Measurements from ENCODE around the gene CTXND2. TPM values are rescaled to one million over a fixed set of nuclear protein-coding genes. Genes with fewer than 3 reads are reported as not detected.
"Not testable (repeated sequence)": the region's sequence is repeated elsewhere in the genome, so short reads cannot be mapped to it uniquely, and the experiment has no call there.

The CTXND2 gene
- total and polyA plus RNA-seq, 4 experiments from 2014 or later: not detected

DNA sequence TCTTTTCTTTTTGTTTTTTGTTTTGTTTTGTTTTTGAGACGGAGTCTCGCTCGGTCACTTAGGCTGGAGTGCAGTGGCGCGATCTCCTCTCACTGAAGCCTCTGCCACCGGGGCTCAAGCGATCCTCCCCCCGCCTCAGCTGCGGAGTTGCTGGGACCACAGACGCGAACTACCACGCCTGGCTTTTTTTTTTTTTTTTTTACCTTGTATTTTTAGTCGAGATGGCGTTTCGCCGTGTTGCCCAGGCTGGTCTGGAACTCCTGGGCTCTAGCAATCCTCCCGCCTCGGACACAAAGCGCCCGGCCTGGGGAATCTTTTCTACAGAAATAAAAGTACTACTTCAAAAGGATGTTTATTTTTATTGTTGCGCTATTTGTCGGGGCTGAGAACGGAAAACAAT lies 38.1 kb downstream of the CTXND2 start:
- H3K4me3 Mint-ChIP-seq: peak overlapping the region in 7 of 8 donors; percentile 94 to 96 (median 96)
- peaks cover 0 to 3% (median 0%) of the 10 kb centered on the region in 8 donors for H3K9me3 Mint-ChIP-seq
- Histone ChIP-seq H3K36me3 (ENCODE audit: insufficient read depth, low read length) (peaks cover 12% of the 10 kb centered on the region), H3K27me3 (ENCODE audit: insufficient read depth, low read length) (no peaks in the 10 kb centered on the region), H3K27ac (ENCODE audit: low read depth, low read length) (no peak overlapping the region), H3K4me1 (ENCODE audit: insufficient read depth, low read length) (peaks cover 22% of the 10 kb centered on the region), H3K4me3 (ENCODE audit: low read length in 2 of 2) (peak overlapping the region in 1 of 2 donors; percentile 97), H3K9me3 (ENCODE audit: control insufficient read depth in 1 of 2, low read length in 2 of 2) (no peaks in the 10 kb centered on the region)
- H3K27me3 Mint-ChIP-seq: no peaks in the 10 kb centered on the region
- peak in 1 of 5 donors; percentile 7 for DNase-seq
- CTCF ChIA-PET (ENCODE audit: partially characterized antibody): interaction anchor here (1.3 to 1.6 kb wide), 3 partner anchors 38 to 81 kb away, joined by 4 to 6 read pairs (median 4); partner anchors contain the start of genes CTXND2 and MINDY1
- intact Hi-C loops (cut with micrococcal nuclease): loop anchor here (10.0 kb wide), 1 partner anchor 160 kb away; the partner anchor contains the start of gene CTSS
- H3K4me1 Mint-ChIP-seq: peaks cover 18 to 38% (median 29%) of the 10 kb centered on the region in 4 donors
- peaks cover 26 to 37% of the 10 kb centered on the region in 2 donors for H3K36me3 Mint-ChIP-seq
- POLR2A ChIA-PET (ENCODE audit: partially characterized antibody): interaction anchor here (1.3 to 1.8 kb wide), 3 partner anchors 32 to 228 kb away, joined by 4 to 5 read pairs (median 4); partner anchors contain the start of gene GOLPH3L
- peak overlapping the region in 5 of 7 donors; percentile 30 to 97 (median 96) for H3K27ac Mint-ChIP-seq

- ChIA-PET CTCF (ENCODE audit: partially characterized antibody) (interaction anchor here (0.8 to 2.1 kb wide), 5 partner anchors 10 to 231 kb away, joined by 3 to 7 read pairs (median 4); partner anchors contain the start of genes CTXND2 and TNFAIP8L2), POLR2A (ENCODE audit: partially characterized antibody) (interaction anchor here (0.7 to 1.8 kb wide), 9 partner anchors 34 to 229 kb away, joined by 3 to 5 read pairs (median 3); partner anchors contain the start of genes ARNT, CDC42SE1, CTSS and GOLPH3L)
- intact Hi-C loops (cut with micrococcal nuclease): loop anchor here (1.0 to 10.0 kb wide), 4 partner anchors 48 to 297 kb away; partner anchors contain the start of genes CERS2, CTSS, ENSA and PRUNE1
- H3K27me3 ChIP-seq (ENCODE audit: insufficient read depth, low read length): no peaks in the 10 kb centered on the region
- H3K4me1 ChIP-seq (ENCODE audit: insufficient read depth, low read length): peaks cover 22% of the 10 kb centered on the region
- Mint-ChIP-seq H3K4me1 (peaks cover 18 to 38% (median 29%) of the 10 kb centered on the region in 4 donors), H3K27ac (peak within 1 kb of the TSS; percentile 96 to 98 (median 96)), H3K4me3 (peak within 1 kb of the TSS; percentile 94 to 96 (median 96)), H3K9me3 (peaks cover 0 to 6% (median under 1%) of the 10 kb centered on the region in 8 donors), H3K27me3 (no peaks in the 10 kb centered on the region), H3K36me3 (peaks cover 34 to 44% of the 10 kb centered on the region in 2 donors)
- no peaks in the 10 kb centered on the region for H3K9me3 ChIP-seq (ENCODE audit: control insufficient read depth in 1 of 2, low read length in 2 of 2)
- peak within 1 kb of the TSS; percentile 80 to 97 for H3K4me3 ChIP-seq (ENCODE audit: low read length in 2 of 2)
- peaks cover 20% of the 10 kb centered on the region for H3K36me3 ChIP-seq (ENCODE audit: insufficient read depth, low read length)
- peak within 1 kb of the TSS; percentile 80 for H3K27ac ChIP-seq (ENCODE audit: low read depth, low read length)
- peak; percentile 90 to 95 (median 90) for DNase-seq
These were observed 39.3 kb downstream of the CTXND2 start, which contains the start of gene SETDB1 for GRCh38 chr1:150926097-150926741. Gene SETDB1 (plus strand): TSS chr1:150926363. CDS start chr1:150927715, 1,352 bp downstream.

DNA sequence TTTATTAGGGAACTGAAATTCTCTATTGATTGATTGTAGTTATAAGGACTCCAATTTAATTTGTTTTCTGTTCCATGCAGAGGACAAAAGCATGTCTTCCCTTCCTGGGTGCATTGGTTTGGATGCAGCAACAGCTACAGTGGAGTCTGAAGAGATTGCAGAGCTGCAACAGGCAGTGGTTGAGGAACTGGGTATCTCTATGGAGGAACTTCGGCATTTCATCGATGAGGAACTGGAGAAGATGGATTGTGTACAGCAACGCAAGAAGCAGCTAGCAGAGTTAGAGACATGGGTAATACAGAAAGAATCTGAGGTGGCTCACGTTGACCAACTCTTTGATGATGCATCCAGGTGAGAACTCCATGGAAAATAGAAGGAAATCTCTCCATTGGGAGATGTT lies 40.7 kb downstream of the CTXND2 start:
- Histone ChIP-seq H3K9me3 (ENCODE audit: control insufficient read depth in 1 of 2, low read length in 2 of 2) (peaks cover 0 to 3% of the 10 kb centered on the region in 2 donors), H3K36me3 (ENCODE audit: insufficient read depth, low read length) (peaks cover 20% of the 10 kb centered on the region), H3K27me3 (ENCODE audit: insufficient read depth, low read length) (no peaks in the 10 kb centered on the region), H3K27ac (ENCODE audit: low read depth, low read length) (no peak overlapping the region), H3K4me1 (ENCODE audit: insufficient read depth, low read length) (peaks cover 17% of the 10 kb centered on the region), H3K4me3 (ENCODE audit: low read length in 2 of 2) (no peak overlapping the region)
- Mint-ChIP-seq H3K4me1 (peaks cover 14 to 32% (median 24%) of the 10 kb centered on the region in 4 donors), H3K27me3 (no peaks in the 10 kb centered on the region), H3K36me3 (peaks cover 47 to 52% of the 10 kb centered on the region in 2 donors), H3K27ac (peak overlapping the region in 5 of 7 donors; percentile 17 to 97 (median 65)), H3K9me3 (peaks cover 0 to 16% (median 6%) of the 10 kb centered on the region in 8 donors), H3K4me3 (peak overlapping the region; percentile 32 to 96 (median 95))
- ChIA-PET CTCF (ENCODE audit: partially characterized antibody) (no interaction called here), POLR2A (ENCODE audit: partially characterized antibody) (interaction anchor here (1.2 to 1.5 kb wide), 2 partner anchors 49 to 162 kb away, joined by 3 read pairs; partner anchors contain the start of gene CTSS)
- intact Hi-C loops (cut with micrococcal nuclease): loop anchor here (2.0 to 10.0 kb wide), 2 partner anchors 163 to 299 kb away; partner anchors contain the start of genes CTSS and ENSA
- no peak for DNase-seq

DNA sequence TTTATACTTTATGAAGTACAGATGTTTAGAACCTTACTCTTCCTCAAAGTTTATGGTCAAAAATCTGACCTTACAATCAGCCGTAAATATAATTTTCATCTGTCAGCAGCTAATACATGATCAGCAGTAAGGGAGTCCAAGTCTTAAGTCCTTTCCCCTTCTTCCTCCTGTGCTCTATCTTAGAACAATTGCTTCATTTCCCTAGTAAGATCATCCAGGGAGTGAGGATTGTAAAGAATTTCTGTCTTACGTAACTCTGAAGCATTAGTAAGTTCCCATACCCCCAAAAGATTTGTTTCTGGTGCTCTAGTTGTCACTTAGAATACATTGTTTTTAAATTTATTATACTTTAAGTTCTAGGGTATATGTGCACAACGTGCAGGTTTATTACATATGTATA lies 41.4 kb downstream of the CTXND2 start:
- H3K36me3 ChIP-seq (ENCODE audit: insufficient read depth, low read length): peaks cover 20% of the 10 kb centered on the region
- peaks cover 15% of the 10 kb centered on the region for H3K4me1 ChIP-seq (ENCODE audit: insufficient read depth, low read length)
- peak overlapping the region in 7 of 8 donors; percentile 3 to 64 (median 49) for H3K4me3 Mint-ChIP-seq
- ChIA-PET POLR2A (ENCODE audit: partially characterized antibody) (no interaction called here), CTCF (ENCODE audit: partially characterized antibody) (no interaction called here)
- peaks cover 0 to 3% of the 10 kb centered on the region in 2 donors for H3K9me3 ChIP-seq (ENCODE audit: control insufficient read depth in 1 of 2, low read length in 2 of 2)
- H3K9me3 Mint-ChIP-seq: peaks cover 0 to 17% (median 6%) of the 10 kb centered on the region in 8 donors
- intact Hi-C loops (cut with micrococcal nuclease): loop anchor here (10.0 kb wide), 1 partner anchor 163 kb away; the partner anchor contains the start of gene CTSS
- no peak overlapping the region for H3K27ac ChIP-seq (ENCODE audit: low read depth, low read length)
- no peaks in the 10 kb centered on the region for H3K27me3 ChIP-seq (ENCODE audit: insufficient read depth, low read length)
- DNase-seq: no peak
- H3K27me3 Mint-ChIP-seq: no peaks in the 10 kb centered on the region
- no peak overlapping the region for H3K4me3 ChIP-seq (ENCODE audit: low read length in 2 of 2)
- H3K27ac Mint-ChIP-seq: peak overlapping the region in 2 of 7 donors; percentile 3 to 57
- H3K4me1 Mint-ChIP-seq: peaks cover 14 to 29% (median 24%) of the 10 kb centered on the region in 4 donors
- H3K36me3 Mint-ChIP-seq: peaks cover 49 to 52% of the 10 kb centered on the region in 2 donors

DNA sequence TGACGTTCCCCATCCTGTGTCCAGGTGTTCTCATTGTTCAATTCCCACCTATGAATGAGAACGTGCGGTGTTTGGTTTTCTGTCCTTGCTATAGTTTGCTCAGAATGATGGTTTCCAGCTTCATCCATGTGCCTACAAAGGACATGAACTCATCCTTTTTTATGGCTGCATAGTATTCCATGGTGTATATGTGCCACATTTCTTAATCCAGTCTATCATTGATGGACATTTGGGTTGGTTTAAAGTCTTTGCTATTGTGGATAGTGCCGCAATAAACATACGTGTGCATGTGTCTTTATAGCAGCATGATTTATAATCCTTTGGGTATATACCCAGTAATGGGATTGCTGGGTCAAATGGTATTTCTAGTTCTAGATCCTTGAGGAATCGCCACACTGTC lies 41.8 kb downstream of the CTXND2 start:
- DNase-seq; POLR2A ChIA-PET (ENCODE audit: partially characterized antibody): not testable (repeated sequence)

GRCh38 chr1:150931773-150932172 lies 44.8 kb downstream of the CTXND2 start:
- intact Hi-C loops (cut with micrococcal nuclease): no loop called here
- peaks cover 0 to 18% (median 6%) of the 10 kb centered on the region in 8 donors for H3K9me3 Mint-ChIP-seq
- no peak overlapping the region for H3K27ac Mint-ChIP-seq
- H3K4me1 ChIP-seq (ENCODE audit: insufficient read depth, low read length): peaks cover 12% of the 10 kb centered on the region
- no peaks in the 10 kb centered on the region for H3K27me3 Mint-ChIP-seq
- H3K27ac ChIP-seq (ENCODE audit: low read depth, low read length): no peak overlapping the region
- CTCF ChIA-PET (ENCODE audit: partially characterized antibody): interaction anchor here (0.8 to 1.6 kb wide), 3 partner anchors 9 to 12 kb away, joined by 3 to 6 read pairs (median 4); no protein-coding TSS in a partner anchor
- peaks cover 20% of the 10 kb centered on the region for H3K36me3 ChIP-seq (ENCODE audit: insufficient read depth, low read length)
- H3K4me3 Mint-ChIP-seq: peak overlapping the region in 1 of 8 donors; percentile 42
- H3K9me3 ChIP-seq (ENCODE audit: control insufficient read depth in 1 of 2, low read length in 2 of 2): peaks cover 0 to 3% of the 10 kb centered on the region in 2 donors
- POLR2A ChIA-PET (ENCODE audit: partially characterized antibody): interaction anchor here (0.6 kb wide), 2 partner anchors 26 to 44 kb away, joined by 3 read pairs; no protein-coding TSS in a partner anchor
- DNase-seq: peak in 3 of 5 donors; percentile 24 to 28 (median 28)
- peaks cover 16 to 24% (median 18%) of the 10 kb centered on the region in 4 donors for H3K4me1 Mint-ChIP-seq
- H3K36me3 Mint-ChIP-seq: peaks cover 58 to 62% of the 10 kb centered on the region in 2 donors
- no peak overlapping the region for H3K4me3 ChIP-seq (ENCODE audit: low read length in 2 of 2)
- H3K27me3 ChIP-seq (ENCODE audit: insufficient read depth, low read length): no peaks in the 10 kb centered on the region

More for the DNA sequence above, 41.8 kb downstream of the CTXND2 start:
- peak overlapping the region in 1 of 8 donors; percentile 35 for H3K4me3 Mint-ChIP-seq
- peaks cover 20% of the 10 kb centered on the region for H3K36me3 ChIP-seq (ENCODE audit: insufficient read depth, low read length)
- intact Hi-C loops (cut with micrococcal nuclease): loop anchor here (10.0 kb wide), 1 partner anchor 164 kb away; the partner anchor contains the start of gene CTSS
- H3K9me3 ChIP-seq (ENCODE audit: control insufficient read depth in 1 of 2, low read length in 2 of 2); H3K27me3 Mint-ChIP-seq; H3K27me3 ChIP-seq (ENCODE audit: insufficient read depth, low read length); H3K27ac ChIP-seq (ENCODE audit: low read depth, low read length); H3K27ac Mint-ChIP-seq; H3K4me3 ChIP-seq (ENCODE audit: low read length in 2 of 2): not testable (repeated sequence)
- H3K4me1 ChIP-seq (ENCODE audit: insufficient read depth, low read length): peaks cover 15% of the 10 kb centered on the region
- peaks cover 0 to 18% (median 6%) of the 10 kb centered on the region in 8 donors for H3K9me3 Mint-ChIP-seq
- peaks cover 49 to 52% of the 10 kb centered on the region in 2 donors for H3K36me3 Mint-ChIP-seq
- CTCF ChIA-PET (ENCODE audit: partially characterized antibody): interaction anchor here (0.9 kb wide), 1 partner anchor 18 kb away, joined by 3 read pairs; no protein-coding TSS in a partner anchor
- peaks cover 14 to 29% (median 24%) of the 10 kb centered on the region in 4 donors for H3K4me1 Mint-ChIP-seq
